Esophagus muscularis mucosa (tissue), 4 donors: ENCODE data around the gene FUCA1. TPM values are rescaled to one million over a fixed set of nuclear protein-coding genes. Genes with fewer than 3 reads are reported as not detected.

Experiments used
- DNase-seq: peaks from one replicate; pipeline ENCODE4 v3.0.0-alpha.2; 2017; ENCODE audit errors: extremely low spot score
- H3K27ac ChIP-seq, 4 donors: fragments of 200-600 bp; sonication (generic); replicated peaks in 1 of 4; 1 replicate in 3 of 4; 2 replicates in 1 of 4; pipeline ENCODE4 v1.5.1; 2016 to 2019; ENCODE audit warnings: mild to moderate bottlenecking in 1 of 4
- H3K27me3 ChIP-seq, 4 donors: fragments of 200-600 bp; sonication (generic); one replicate each; pipeline versions ENCODE4 v1.5.1 to v1.6.0; 2016 to 2019
- H3K36me3 ChIP-seq, 4 donors: fragments of 200-600 bp; sonication (generic); one replicate each; pipeline ENCODE4 v1.5.1; 2016 to 2019
- H3K4me1 ChIP-seq, 4 donors: fragments of 200-600 bp; sonication (generic); one replicate each; pipeline ENCODE4 v1.5.1; 2016 to 2019
- H3K4me3 ChIP-seq, 4 donors: fragments of 200-600 bp; sonication (generic); 1 replicate in 2 of 4; 2 replicates in 2 of 4; pipeline ENCODE4 v1.5.1; 2016 to 2019; ENCODE audit warnings: mild to moderate bottlenecking in 4 of 4, moderate library complexity in 1 of 4
- H3K9me3 ChIP-seq, 4 donors: fragments of 200-600 bp; sonication (generic); 1 replicate in 3 of 4; 2 replicates in 1 of 4; pipeline ENCODE4 v1.5.1; 2016 to 2019
- EP300 ChIP-seq: sonication (generic); formaldehyde crosslinking; IDR thresholded peaks from one replicate; pipeline ENCODE4 v1.6.1; 2017; ENCODE audit warnings: antibody characterized with exemption
- POLR2A ChIP-seq: fragments of 450-650 bp; IDR thresholded peaks from one replicate; pipeline ENCODE4 v1.6.1; 2017; ENCODE audit warnings: antibody characterized with exemption, moderate library complexity, mild to moderate bottlenecking, low read depth
- POLR2AphosphoS5 ChIP-seq, 2 donors: sonication (generic); formaldehyde crosslinking; IDR thresholded peaks; one replicate each; pipeline ENCODE4 v1.6.1; 2017; ENCODE audit warnings: antibody characterized with exemption in 2 of 2
- WGBS: methylation state at CpG from one replicate; pipeline ENCODE4 v1.1.5; 2018; 5-methylcytosine and 5-hydroxymethylcytosine counted together
- intact Hi-C: fragments of 100-400 bp; cut with DNase I; formaldehyde crosslinking; loops from one replicate; pipeline ENCODE4 v1.15.1; 2023
- total RNA-seq, 4 donors: library from RNA; depleted of rRNA; stranded (reverse); fragments of >200 nt; gene quantifications; one replicate each; pipeline versions ENCODE4 v1.1.0 to v1.2.1, GENCODE V29; 2016
- TF ChIP-seq, protein P1 (sequence below), 3 experiments: fragments of 200-600 bp in 2 of 3; fragments of 450-650 bp in 1 of 3; sonication (generic) in 2 of 3; IDR thresholded peaks; one replicate each; pipeline ENCODE4 v1.5.1; 2017 to 2019; ENCODE audit warnings: antibody characterized with exemption in 3 of 3, mild to moderate bottlenecking in 2 of 3, moderate library complexity in 1 of 3

FUCA1 gene
- total RNA-seq, 4 donors from 2014 or later: 20.0 to 25.9 (median 25.2) TPM

DNA sequence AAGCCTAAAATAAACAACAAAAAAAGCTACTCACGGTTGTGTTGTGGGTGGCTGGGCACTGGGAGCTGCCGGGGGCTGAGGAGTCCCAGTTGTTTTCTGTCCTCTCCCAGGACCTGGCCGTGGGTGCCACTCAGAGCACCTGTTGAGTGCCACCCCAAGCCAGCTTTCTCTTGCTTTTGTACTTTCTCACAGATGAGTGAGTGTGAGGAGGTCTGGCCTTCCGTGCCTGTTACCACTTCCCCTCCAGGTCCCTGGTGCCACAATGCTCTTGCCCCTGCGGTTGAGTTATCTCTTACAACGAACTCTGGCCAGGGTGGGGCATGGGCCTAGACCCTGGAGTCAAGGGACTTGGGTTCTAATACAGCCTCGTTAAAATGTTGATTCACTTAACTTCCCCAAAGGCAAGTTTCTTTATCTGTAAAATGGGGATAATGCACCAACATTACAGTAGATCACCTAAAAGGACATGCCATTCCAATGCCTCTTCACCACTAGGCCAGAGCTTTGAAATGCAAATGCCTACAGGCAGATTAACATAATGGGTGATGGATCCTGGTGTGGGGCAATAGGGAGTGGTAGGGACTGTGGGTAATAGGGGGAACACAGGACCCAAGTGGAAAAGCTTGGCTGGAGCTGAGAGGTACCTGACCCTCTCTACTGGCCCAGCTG lies 45.3 kb upstream of the FUCA1 start, which contains the start of gene CNR2:
CNR2 (minus strand) TSS at position 151 of the 669 bp plus-strand sequence. CDS start 37,745 bp downstream, outside the sequence.
- H3K27ac ChIP-seq: no peak within 1 kb of the TSS
- TF ChIP-seq, protein P1, sequence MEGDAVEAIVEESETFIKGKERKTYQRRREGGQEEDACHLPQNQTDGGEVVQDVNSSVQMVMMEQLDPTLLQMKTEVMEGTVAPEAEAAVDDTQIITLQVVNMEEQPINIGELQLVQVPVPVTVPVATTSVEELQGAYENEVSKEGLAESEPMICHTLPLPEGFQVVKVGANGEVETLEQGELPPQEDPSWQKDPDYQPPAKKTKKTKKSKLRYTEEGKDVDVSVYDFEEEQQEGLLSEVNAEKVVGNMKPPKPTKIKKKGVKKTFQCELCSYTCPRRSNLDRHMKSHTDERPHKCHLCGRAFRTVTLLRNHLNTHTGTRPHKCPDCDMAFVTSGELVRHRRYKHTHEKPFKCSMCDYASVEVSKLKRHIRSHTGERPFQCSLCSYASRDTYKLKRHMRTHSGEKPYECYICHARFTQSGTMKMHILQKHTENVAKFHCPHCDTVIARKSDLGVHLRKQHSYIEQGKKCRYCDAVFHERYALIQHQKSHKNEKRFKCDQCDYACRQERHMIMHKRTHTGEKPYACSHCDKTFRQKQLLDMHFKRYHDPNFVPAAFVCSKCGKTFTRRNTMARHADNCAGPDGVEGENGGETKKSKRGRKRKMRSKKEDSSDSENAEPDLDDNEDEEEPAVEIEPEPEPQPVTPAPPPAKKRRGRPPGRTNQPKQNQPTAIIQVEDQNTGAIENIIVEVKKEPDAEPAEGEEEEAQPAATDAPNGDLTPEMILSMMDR (IDR thresholded peaks at IDR 0.05): no peak
- TF ChIP-seq POLR2A (no peak), EP300 (no peak), POLR2AphosphoS5 (IDR thresholded peaks at IDR 0.05) (no peak)
- no peaks in the 10 kb centered on the region for H3K9me3 ChIP-seq
- H3K4me1 ChIP-seq: no peaks in the 10 kb centered on the region
- peaks cover 0 to 30% (median 0%) of the 10 kb centered on the region in 4 donors for H3K27me3 ChIP-seq
- no peak within 1 kb of the TSS for H3K4me3 ChIP-seq
- WGBS: 63% methylated on average over 7 of the region's 7 CpGs
- intact Hi-C loops: no loop called here
- DNase-seq: no peak
- no peaks in the 10 kb centered on the region for H3K36me3 ChIP-seq

DNA sequence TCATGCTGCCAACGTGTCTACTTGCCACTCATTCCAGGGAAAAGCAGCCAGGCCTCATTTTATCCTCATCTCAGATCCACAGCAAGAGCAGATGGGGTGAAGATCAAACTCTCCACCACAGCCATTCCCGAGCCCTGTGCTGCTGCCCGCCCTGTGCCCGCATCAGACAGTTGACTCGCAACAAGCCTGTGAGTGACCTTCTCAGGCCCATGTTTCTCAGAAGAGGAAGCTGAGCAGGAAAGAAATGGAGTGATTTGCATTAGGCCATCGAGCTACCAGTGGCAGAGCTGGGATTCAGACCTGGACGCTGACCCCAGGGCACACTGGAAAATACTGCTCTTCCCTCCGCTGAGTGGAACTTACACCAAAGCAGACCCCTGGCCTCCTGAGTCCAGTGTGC lies 43.8 kb upstream of the FUCA1 start:
- no peaks in the 10 kb centered on the region for H3K36me3 ChIP-seq
- H3K4me1 ChIP-seq: peaks cover 0 to 3% (median 0%) of the 10 kb centered on the region in 4 donors
- H3K27ac ChIP-seq: no peak overlapping the region
- intact Hi-C loops: no loop called here
- TF ChIP-seq POLR2AphosphoS5 (IDR thresholded peaks at IDR 0.05) (no peak), POLR2A (no peak), EP300 (no peak)
- TF ChIP-seq, protein P1 (IDR thresholded peaks at IDR 0.05): no peak
- H3K9me3 ChIP-seq: no peaks in the 10 kb centered on the region
- 87% methylated on average over 7 of the region's 8 CpGs for WGBS
- no peak for DNase-seq
- H3K27me3 ChIP-seq: peaks cover 0 to 34% (median 0%) of the 10 kb centered on the region in 4 donors
- H3K4me3 ChIP-seq: no peak overlapping the region

GRCh38 chr1:23910553-23911246 lies 42.6 kb upstream of the FUCA1 start:
- Histone ChIP-seq H3K4me3 (no peak overlapping the region), H3K27ac (no peak overlapping the region), H3K4me1 (peaks cover 0 to 3% (median 0%) of the 10 kb centered on the region in 4 donors), H3K36me3 (no peaks in the 10 kb centered on the region), H3K9me3 (no peaks in the 10 kb centered on the region), H3K27me3 (peaks cover 0 to 43% (median 0%) of the 10 kb centered on the region in 4 donors)
- TF ChIP-seq, protein P1 (IDR thresholded peaks at IDR 0.05): no peak
- no peak for TF ChIP-seq POLR2AphosphoS5 (IDR thresholded peaks at IDR 0.05)
- no peak for TF ChIP-seq POLR2A
- TF ChIP-seq EP300: no peak
- DNase-seq: no peak
- WGBS: 77% methylated on average over 11 of the region's 11 CpGs
- intact Hi-C loops: no loop called here

DNA sequence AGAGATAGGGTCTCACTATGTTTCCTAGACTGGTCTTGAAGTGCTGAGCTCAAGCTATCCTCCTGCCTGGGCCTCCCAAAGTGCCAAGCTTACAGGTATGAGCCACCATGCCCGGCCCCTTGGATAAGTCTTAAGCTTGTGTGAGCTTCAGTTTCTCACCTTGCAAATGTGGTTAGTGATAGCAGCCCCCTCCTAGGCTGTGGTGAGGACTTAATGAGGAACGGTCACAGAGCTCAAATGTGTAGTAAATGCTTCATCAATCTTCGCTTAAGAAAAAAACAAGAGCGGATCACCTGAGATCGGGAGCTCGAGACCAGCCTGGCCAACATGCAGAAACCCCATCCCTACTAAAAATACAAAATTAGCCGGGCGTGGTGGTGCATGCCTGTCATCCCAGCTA lies 42.1 kb upstream of the FUCA1 start:
- WGBS: 91% methylated on average over 8 of the region's 8 CpGs

More for the DNA sequence above, 42.1 kb upstream of the FUCA1 start:
- Histone ChIP-seq H3K27ac (no peak overlapping the region), H3K4me3 (no peak overlapping the region), H3K4me1 (peaks cover 0 to 3% (median 0%) of the 10 kb centered on the region in 4 donors), H3K27me3 (peaks cover 0 to 49% (median 0%) of the 10 kb centered on the region in 4 donors), H3K9me3 (no peaks in the 10 kb centered on the region), H3K36me3 (no peaks in the 10 kb centered on the region)
- no peak for TF ChIP-seq POLR2A
- TF ChIP-seq, protein P1 (IDR thresholded peaks at IDR 0.05): no peak
- no peak for TF ChIP-seq POLR2AphosphoS5 (IDR thresholded peaks at IDR 0.05)
- TF ChIP-seq EP300: no peak
- intact Hi-C loops: no loop called here
- DNase-seq: no peak
